Small intestine (tissue), 7 donors: ENCODE data around the gene EDA. TPM values are rescaled to one million over a fixed set of nuclear protein-coding genes. Genes with fewer than 3 reads are reported as not detected.

ENCODE experiments used
- DNase-seq, 2 donors: peaks; one replicate each; pipeline versions ENCODE4 v3.0.0 to v3.0.0-alpha.2; 2013
- FAIRE-seq: peaks from 2 replicates; lab custom pipeline; 2012; peaks lifted over from hg19 to GRCh38; lab: Jason Lieb, UNC
- H3K27ac ChIP-seq, 3 donors: one replicate each; pipeline ENCODE4 v1.5.1; 2013; ENCODE audit warnings: low read length in 2 of 3, mild to moderate bottlenecking in 2 of 3, control low read depth in 1 of 3, inconsistent platforms in 1 of 3, low read depth in 1 of 3, moderate library complexity in 1 of 3
- H3K27me3 ChIP-seq, 3 donors: one replicate each; pipeline ENCODE4 v1.6.1; 2013; ENCODE audit warnings: low read length in 3 of 3, inconsistent platforms in 1 of 3; ENCODE audit not compliant: control insufficient read depth in 3 of 3, insufficient read depth in 3 of 3
- H3K36me3 ChIP-seq, 3 donors: one replicate each; pipeline ENCODE4 v1.6.1; 2013; ENCODE audit warnings: low read length in 3 of 3, inconsistent platforms in 1 of 3, low read depth in 1 of 3, mild to moderate bottlenecking in 1 of 3, moderate library complexity in 1 of 3; ENCODE audit not compliant: control insufficient read depth in 3 of 3, insufficient read depth in 2 of 3
- H3K4me1 ChIP-seq, 3 donors: one replicate each; pipeline ENCODE4 v1.6.1; 2013; ENCODE audit warnings: low read length in 2 of 3, inconsistent platforms in 1 of 3, low read depth in 1 of 3, mild to moderate bottlenecking in 1 of 3, moderate library complexity in 1 of 3; ENCODE audit not compliant: control insufficient read depth in 3 of 3, insufficient read depth in 2 of 3
- H3K4me3 ChIP-seq, 3 donors: one replicate each; pipeline ENCODE4 v1.5.1; 2013; ENCODE audit warnings: low read length in 3 of 3, control low read depth in 1 of 3, inconsistent platforms in 1 of 3, low read depth in 1 of 3, mild to moderate bottlenecking in 1 of 3, moderate library complexity in 1 of 3
- H3K9me3 ChIP-seq, 2 donors: one replicate each; pipeline ENCODE4 v1.6.1; 2013; ENCODE audit warnings: low read depth in 1 of 2, low read length in 1 of 2; ENCODE audit not compliant: control insufficient read depth in 2 of 2, insufficient read depth in 1 of 2
- WGBS, 3 donors: extraction: QIAGEN DNeasy Blood & Tissue Kit; methylation state at CpG; one replicate each; pipeline ENCODE4 v1.1.7; 2013; 5-methylcytosine and 5-hydroxymethylcytosine counted together
- polyA plus RNA-seq, 4 donors: library from polyadenylated mRNA; stranded (reverse) in 3 of 4; unstranded in 1 of 4; fragments of 200-250 nt in 3 of 4; fragments of 120-200 nt in 1 of 4; gene quantifications; one replicate each; pipeline versions ENCODE4 v1.2.1 to v1.2.3, GENCODE V29; 2013
- donor health status: healthy with polysubstance abuse.
- donor health status: control.
- donor health status: control.
- donor health status: Bipolar disorder and iron deficiency.
- donor health status: healthy.

EDA gene
- polyA plus RNA-seq, 4 donors, result 1.1 to 42.2 (median 1.4) TPM; not detected in 1

DNA sequence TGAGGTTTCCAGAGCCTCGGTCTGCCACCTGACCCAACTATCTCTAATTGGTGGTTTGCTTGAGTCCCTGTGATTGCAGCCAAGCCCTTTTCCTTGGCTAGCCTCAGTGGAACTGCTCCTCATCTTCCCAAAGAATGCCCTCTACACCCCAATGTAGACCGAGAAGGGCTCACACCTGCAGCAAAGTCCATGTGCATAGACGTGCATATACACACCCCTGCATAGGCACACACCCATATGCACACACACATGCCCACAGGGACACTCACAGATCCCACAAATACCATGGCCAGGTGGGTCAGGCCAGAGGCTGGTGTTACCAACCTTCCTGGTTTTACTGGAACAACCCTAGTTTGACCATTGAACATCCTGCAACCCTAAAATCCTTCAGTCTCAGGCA is 433.5 kb downstream of the EDA start:
- FAIRE-seq, result no peak
- H3K4me3 ChIP-seq, result no peak overlapping the region
- no peaks in the 10 kb centered on the region for H3K36me3 ChIP-seq
- WGBS, 3 donors, result 64 to 81% (median 71%) methylated on average over 3 of the region's 3 CpGs
- H3K27me3 ChIP-seq, result no peaks in the 10 kb centered on the region
- no peaks in the 10 kb centered on the region for H3K9me3 ChIP-seq
- no peak overlapping the region for H3K27ac ChIP-seq
- no peaks in the 10 kb centered on the region for H3K4me1 ChIP-seq
- no peak for DNase-seq

DNA sequence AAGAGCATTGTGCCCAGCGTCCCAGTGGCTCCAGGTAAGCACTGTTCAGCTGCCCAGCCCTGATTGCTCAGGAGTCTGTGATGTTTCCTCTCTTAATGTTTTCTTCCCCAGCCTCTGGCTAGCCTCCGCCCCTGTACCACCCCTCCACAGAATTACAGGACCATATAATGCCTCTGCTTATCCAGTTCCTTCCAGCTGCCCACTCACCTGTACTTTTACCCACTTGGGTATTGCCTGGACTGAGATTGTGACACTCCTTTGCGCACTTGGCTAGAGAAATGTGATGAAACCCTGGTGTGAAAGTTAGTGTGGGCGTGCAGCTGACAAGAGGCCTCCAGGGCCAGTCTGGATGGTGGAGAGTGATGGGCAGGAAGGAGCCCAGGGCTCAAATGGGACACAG is 434.0 kb downstream of the EDA start, which contains the start of gene AWAT2:
Gene AWAT2 (minus strand): TSS at position 14 of the 400 bp plus-strand sequence. CDS start 6 bp downstream, at position 8.
- no peaks in the 10 kb centered on the region for H3K36me3 ChIP-seq
- 59 to 85% (median 73%) methylated on average over 4 of the region's 4 CpGs for WGBS, 3 donors
- no peaks in the 10 kb centered on the region for H3K27me3 ChIP-seq
- no peaks in the 10 kb centered on the region for H3K9me3 ChIP-seq
- no peak for FAIRE-seq
- H3K4me3 ChIP-seq, result no peak within 1 kb of the TSS
- no peaks in the 10 kb centered on the region for H3K4me1 ChIP-seq
- no peak within 1 kb of the TSS for H3K27ac ChIP-seq
- DNase-seq, result no peak

DNA sequence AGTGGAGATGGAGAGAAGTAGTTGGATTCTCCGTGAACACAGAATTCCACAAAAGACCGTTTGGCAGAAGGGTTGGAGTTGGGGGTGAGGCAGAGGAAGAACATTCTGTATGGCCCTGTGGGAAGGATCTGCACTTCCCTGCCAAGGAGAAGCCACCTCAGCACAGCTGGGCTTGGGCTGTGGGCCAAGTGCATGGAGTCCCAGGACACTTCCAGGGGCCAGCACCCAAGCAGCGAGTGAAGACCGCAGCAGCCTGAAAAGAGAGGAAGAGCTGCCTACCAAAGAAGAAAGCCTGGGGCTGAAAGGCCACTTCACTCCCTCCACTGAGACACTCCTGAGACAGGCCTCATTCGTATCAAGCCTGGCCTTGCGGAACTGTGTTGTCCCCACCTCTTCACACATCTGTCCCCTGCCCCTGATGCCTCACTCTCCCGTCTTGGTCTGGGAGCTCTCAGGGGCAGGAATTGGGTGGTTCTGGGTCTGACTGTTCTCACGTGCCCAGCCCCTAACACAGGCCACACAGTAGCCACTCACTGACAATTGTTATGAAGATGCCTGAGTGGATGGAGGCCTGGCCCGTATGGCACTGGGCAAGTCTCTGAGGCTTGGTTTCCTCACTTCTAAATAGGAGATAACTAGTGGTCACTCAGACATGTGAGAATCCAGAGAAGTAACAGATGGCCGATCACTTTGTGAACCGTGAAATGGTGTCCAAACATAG is 437.1 kb downstream of the EDA start:
- Histone ChIP-seq H3K36me3 (no peaks in the 10 kb centered on the region), H3K27me3 (no peaks in the 10 kb centered on the region), H3K9me3 (no peaks in the 10 kb centered on the region), H3K4me1 (no peaks in the 10 kb centered on the region), H3K4me3 (no peak overlapping the region), H3K27ac (no peak overlapping the region)
- FAIRE-seq (no peak), DNase-seq (no peak)
- 73 to 81% (median 80%) methylated on average over 9 to 11 of the region's 11 CpGs for WGBS, 3 donors

DNA sequence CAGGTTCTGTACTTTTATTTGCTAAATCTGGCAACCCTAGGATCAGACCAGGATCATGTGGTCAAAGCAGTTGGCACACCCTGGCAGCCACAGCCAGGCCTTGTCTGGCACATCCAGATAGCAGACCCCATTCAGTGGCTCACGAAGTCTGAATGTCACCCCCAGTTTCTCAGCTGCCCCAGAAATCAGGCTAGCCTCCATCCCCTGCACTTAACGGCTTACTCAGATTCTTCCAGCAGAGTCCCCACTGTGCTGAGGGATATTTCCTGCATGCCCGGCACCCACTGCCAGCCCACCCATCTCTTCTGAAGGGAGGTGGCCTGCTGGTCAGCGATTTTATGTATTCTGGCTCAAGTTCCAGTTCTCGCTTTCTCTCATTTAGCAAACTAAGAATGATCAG is 438.5 kb downstream of the EDA start:
- no peaks in the 10 kb centered on the region for H3K36me3 ChIP-seq
- H3K9me3 ChIP-seq, result no peaks in the 10 kb centered on the region
- no peaks in the 10 kb centered on the region for H3K4me1 ChIP-seq
- FAIRE-seq, result no peak
- no peak overlapping the region for H3K4me3 ChIP-seq
- no peaks in the 10 kb centered on the region for H3K27me3 ChIP-seq
- no peak for DNase-seq
- WGBS, 3 donors, result 75 to 84% (median 75%) methylated on average over 5 of the region's 5 CpGs
- no peak overlapping the region for H3K27ac ChIP-seq

DNA sequence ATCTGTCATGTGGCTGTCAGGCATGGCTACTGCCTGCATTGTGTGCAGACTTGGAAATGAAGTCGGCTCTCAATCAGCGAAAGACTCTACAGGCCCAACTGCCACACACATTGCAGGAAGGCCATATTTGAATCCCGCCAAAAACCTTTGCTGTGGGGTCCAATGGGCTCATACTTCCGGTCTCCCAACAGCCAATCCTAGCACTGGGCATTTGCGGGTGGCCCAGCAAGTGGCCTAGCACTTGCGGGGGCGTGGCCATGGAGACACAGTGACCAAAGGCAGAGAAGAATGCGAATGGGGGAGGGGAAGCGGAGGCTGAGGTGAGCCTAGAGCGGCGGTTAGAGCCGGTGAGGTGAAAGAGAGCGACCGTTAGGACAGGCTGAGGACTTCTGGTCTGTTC is 446.2 kb downstream of the EDA start, which contains the start of gene OTUD6A:
Gene OTUD6A (plus strand): TSS at position 382 of the 400 bp plus-strand sequence. CDS start 68 bp downstream, outside the sequence.
- DNase-seq, result no peak
- H3K9me3 ChIP-seq, result no peaks in the 10 kb centered on the region
- no peaks in the 10 kb centered on the region for H3K4me1 ChIP-seq
- H3K4me3 ChIP-seq, result no peak within 1 kb of the TSS
- H3K27ac ChIP-seq, result no peak within 1 kb of the TSS
- H3K36me3 ChIP-seq, result no peaks in the 10 kb centered on the region
- H3K27me3 ChIP-seq, result no peaks in the 10 kb centered on the region
- 89 to 96% (median 92%) methylated on average over 14 of the region's 14 CpGs for WGBS, 3 donors
- FAIRE-seq, result no peak

DNA sequence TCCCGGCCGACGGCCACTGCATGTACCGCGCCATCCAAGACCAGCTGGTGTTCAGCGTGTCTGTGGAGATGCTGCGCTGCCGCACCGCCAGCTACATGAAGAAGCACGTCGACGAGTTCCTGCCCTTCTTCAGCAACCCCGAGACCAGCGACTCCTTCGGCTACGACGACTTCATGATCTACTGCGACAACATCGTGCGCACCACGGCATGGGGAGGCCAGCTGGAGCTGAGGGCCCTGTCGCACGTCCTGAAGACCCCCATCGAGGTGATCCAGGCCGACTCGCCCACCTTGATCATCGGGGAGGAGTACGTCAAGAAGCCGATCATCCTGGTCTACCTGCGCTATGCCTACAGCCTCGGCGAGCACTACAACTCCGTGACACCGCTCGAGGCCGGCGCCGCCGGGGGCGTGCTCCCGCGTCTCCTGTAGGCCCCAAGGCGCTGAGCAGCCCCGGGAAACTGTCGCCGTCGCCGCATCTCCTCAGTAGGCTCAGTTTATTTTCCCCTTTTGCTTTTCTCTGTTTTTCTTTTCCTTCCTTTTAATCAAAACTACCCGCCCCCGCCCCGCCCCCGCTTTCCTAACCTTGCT is 447.1 kb downstream of the EDA start:
- FAIRE-seq, result no peak

DNA sequence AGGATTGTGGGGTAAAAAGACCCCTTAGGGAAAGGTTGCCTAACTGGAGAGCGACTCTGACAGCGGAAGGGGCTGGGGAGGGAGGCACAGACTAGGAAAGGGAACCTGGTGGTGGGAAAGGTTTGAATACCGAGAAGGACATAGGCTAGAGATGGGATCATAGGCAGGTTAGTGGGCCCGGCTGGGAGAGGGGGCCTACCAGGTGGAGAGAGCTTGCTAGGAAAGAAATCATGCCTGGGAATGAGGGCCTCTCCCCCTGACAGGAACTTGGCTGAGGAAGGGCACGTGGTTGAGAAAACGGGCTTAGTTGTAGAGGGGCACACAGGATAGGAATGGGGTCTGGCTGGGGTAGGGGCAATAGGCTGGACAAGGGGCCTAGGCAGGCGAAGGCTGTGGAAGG is 450.7 kb downstream of the EDA start:
- Histone ChIP-seq H3K4me1 (no peaks in the 10 kb centered on the region), H3K27me3 (no peaks in the 10 kb centered on the region), H3K27ac (no peak overlapping the region), H3K36me3 (no peaks in the 10 kb centered on the region), H3K9me3 (no peaks in the 10 kb centered on the region), H3K4me3 (no peak overlapping the region)
- FAIRE-seq (no peak), DNase-seq (no peak)
- 75 to 90% (median 81%) methylated on average over 7 of the region's 7 CpGs for WGBS, 3 donors

More for the DNA sequence above, 447.1 kb downstream of the EDA start:
- Histone ChIP-seq H3K27me3 (no peaks in the 10 kb centered on the region), H3K4me3 (no peak overlapping the region), H3K9me3 (no peaks in the 10 kb centered on the region), H3K36me3 (no peaks in the 10 kb centered on the region), H3K4me1 (no peaks in the 10 kb centered on the region), H3K27ac (no peak overlapping the region)
- 92 to 96% (median 96%) methylated on average over 41 to 52 of the region's 52 CpGs for WGBS, 3 donors
- no peak for DNase-seq

DNA sequence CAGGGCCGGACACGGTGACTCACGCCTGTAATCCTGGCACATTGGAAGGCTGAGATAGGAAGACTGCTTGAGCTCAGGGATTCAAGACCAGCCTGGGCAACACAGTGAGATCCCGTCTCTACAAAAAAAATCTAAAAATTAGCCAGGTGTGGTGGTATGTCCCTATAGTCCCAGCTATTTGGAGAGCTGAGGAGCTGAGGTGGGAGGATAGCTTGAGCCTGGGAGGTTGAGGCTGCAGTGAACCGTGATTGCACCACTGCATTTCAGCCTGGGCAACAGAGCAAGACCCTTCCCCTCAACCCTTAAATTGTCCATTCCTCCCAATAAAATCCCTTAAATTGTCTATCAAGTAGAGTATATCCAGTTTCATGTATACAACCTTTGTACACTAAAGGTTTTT is 463.4 kb downstream of the EDA start:
- DNase-seq, result no peak
- no peak overlapping the region for H3K27ac ChIP-seq
- no peaks in the 10 kb centered on the region for H3K36me3 ChIP-seq
- H3K4me3 ChIP-seq, result no peak overlapping the region
- FAIRE-seq, result no peak
- H3K27me3 ChIP-seq, result no peaks in the 10 kb centered on the region
- no peaks in the 10 kb centered on the region for H3K4me1 ChIP-seq
- WGBS, 3 donors, result 86 to 89% (median 87%) methylated on average over 5 of the region's 5 CpGs
- H3K9me3 ChIP-seq, result peaks cover 0 to 3% of the 10 kb centered on the region in 2 donors
